Endodermal cell (in vitro differentiated cells): Measurements from ENCODE around the gene SLC26A6. TPM values are rescaled to one million over a fixed set of nuclear protein-coding genes. Genes with fewer than 3 reads are reported as not detected.

Experiments
- DNase-seq: peaks from one replicate; pipeline ENCODE4 v3.0.0-alpha.2; 2017
- H3K27ac ChIP-seq: 2 replicates; pipeline ENCODE4 v1.5.1; 2013; ENCODE audit warnings: mild to moderate bottlenecking, low read depth, low read length, moderate library complexity
- H3K27me3 ChIP-seq: 2 replicates; pipeline ENCODE4 v1.6.1; 2013; ENCODE audit warnings: mild to moderate bottlenecking, low read length, moderate library complexity; ENCODE audit not compliant: insufficient read depth, control insufficient read depth, poor library complexity, severe bottlenecking
- H3K36me3 ChIP-seq: 2 replicates; pipeline ENCODE4 v1.7.0; 2013; ENCODE audit warnings: mild to moderate bottlenecking, low read length, moderate library complexity; ENCODE audit not compliant: control insufficient read depth, insufficient read depth
- H3K4me1 ChIP-seq: one replicate; pipeline ENCODE4 v1.7.0; 2013; ENCODE audit warnings: low read length; ENCODE audit not compliant: control insufficient read depth, insufficient read depth
- H3K4me3 ChIP-seq: 2 replicates; pipeline ENCODE4 v1.5.1; 2013; ENCODE audit warnings: mild to moderate bottlenecking, low read length, moderate library complexity
- H3K9ac ChIP-seq: 2 replicates; pipeline ENCODE4 v1.6.1; 2013; ENCODE audit warnings: mild to moderate bottlenecking, low read length, moderate library complexity; ENCODE audit not compliant: poor library complexity, severe bottlenecking; ENCODE audit errors: extremely low read depth
- H3K9me3 ChIP-seq: 2 replicates; pipeline ENCODE4 v1.6.1; 2013; ENCODE audit warnings: mild to moderate bottlenecking, low read length, moderate library complexity; ENCODE audit not compliant: control insufficient read depth
- H3K27ac Mint-ChIP-seq: 2 replicates; pipeline ENCODE4 v1.8.0; 2020; ENCODE audit warnings: mixed read lengths
- H3K27me3 Mint-ChIP-seq: 2 replicates; pipeline ENCODE4 v1.8.0; 2021; ENCODE audit warnings: mild to moderate bottlenecking, mixed read lengths; ENCODE audit not compliant: insufficient read depth
- H3K36me3 Mint-ChIP-seq: 2 replicates; pipeline ENCODE4 v1.8.0; 2020; ENCODE audit warnings: low read depth, mixed read lengths
- H3K4me1 Mint-ChIP-seq: 2 replicates; pipeline ENCODE4 v1.8.0; 2020; ENCODE audit warnings: mixed read lengths
- H3K4me3 Mint-ChIP-seq: 2 replicates; pipeline ENCODE4 v1.8.0; 2020; ENCODE audit warnings: mild to moderate bottlenecking, moderate library complexity, mixed read lengths
- H3K9me3 Mint-ChIP-seq: 2 replicates; pipeline ENCODE4 v1.8.0; 2020; ENCODE audit warnings: mild to moderate bottlenecking, mixed read lengths
- CTCF ChIP-seq: fragments of 200-600 bp; sonication (generic); conservative IDR thresholded peaks from 2 replicates; pipeline ENCODE4 v1.5.0; 2021; ENCODE audit warnings: antibody characterized with exemption, mild to moderate bottlenecking
- WGBS, 2 experiments: methylation state at CpG; one replicate each; pipeline versions ENCODE4 v1.1.5 to v1.1.7; 2013; ENCODE audit warnings: missing lambda C conversion rate in 2 of 2, mixed read lengths in 1 of 2; ENCODE audit not compliant: insufficient coverage in 1 of 2, insufficient read length in 1 of 2; 5-methylcytosine and 5-hydroxymethylcytosine counted together
- total RNA-seq, 2 donors: library from RNA; stranded (reverse); fragmentation: NEBNext Ultra II Directional in 1 of 2; extraction: Animal tissue kit (Norgen Biotek cat#: 25700) in 1 of 2; gene quantifications; 2 replicates in 1 of 2; 3 replicates in 1 of 2; pipeline ENCODE4 v1.2.1, GENCODE V29; 2021

Gene SLC26A6
- total RNA-seq, 2 donors from 2014 or later = 65.1 to 75.6 TPM

DNA sequence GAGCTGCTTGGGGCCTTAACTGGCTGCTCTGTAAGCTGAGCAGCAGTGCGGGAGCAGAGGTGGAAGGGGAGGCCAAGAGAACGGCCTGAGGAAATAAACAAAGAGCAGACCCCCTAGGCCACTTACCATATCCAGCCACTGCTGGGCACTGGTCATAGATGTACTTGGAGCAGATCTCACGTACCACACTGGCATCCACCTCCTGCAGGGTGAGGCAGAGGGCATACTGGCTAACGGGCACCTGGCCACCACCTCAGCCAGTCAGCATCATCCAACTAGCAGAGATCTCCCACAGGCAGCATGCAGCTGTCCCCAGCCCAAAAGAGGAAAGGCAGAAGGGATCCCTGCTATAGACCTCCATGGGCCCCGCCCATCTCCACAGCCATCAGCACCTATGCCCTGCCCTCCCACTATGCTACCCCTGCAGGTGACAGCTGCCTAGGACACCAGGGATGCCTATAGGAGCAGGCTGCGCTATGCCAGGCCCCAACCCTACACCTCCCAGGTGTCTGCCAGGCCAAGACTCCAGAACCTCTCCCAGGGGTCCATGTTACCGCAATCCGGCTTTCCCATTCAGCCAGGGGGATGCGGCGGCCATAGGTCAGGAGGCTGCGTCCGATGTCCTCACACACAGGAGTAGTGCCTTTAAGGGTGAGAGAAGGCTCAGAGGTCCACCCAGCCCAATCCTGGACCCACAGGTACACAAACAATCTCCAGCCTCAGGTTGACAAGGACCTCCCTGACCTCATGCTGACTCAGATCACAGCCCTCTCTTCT, 35.6 kb downstream of the SLC26A6 start:
- Histone ChIP-seq H3K36me3 (peaks cover 57% of the 10 kb centered on the region), H3K27ac (no peak overlapping the region), H3K4me1 (no peaks in the 10 kb centered on the region), H3K27me3 (peaks cover 4% of the 10 kb centered on the region), H3K9ac (no peak overlapping the region), H3K4me3 (no peak overlapping the region), H3K9me3 (no peaks in the 10 kb centered on the region)
- H3K36me3 Mint-ChIP-seq = peaks cover 61% of the 10 kb centered on the region
- no peak for TF ChIP-seq CTCF
- WGBS, 2 experiments = 96 to 100% methylated on average over 3 to 12 of the region's 12 CpGs
- H3K4me3 Mint-ChIP-seq = no peak overlapping the region
- no peaks in the 10 kb centered on the region for H3K9me3 Mint-ChIP-seq
- peaks cover 9% of the 10 kb centered on the region for H3K4me1 Mint-ChIP-seq
- H3K27me3 Mint-ChIP-seq = peaks cover 3% of the 10 kb centered on the region
- no peak for DNase-seq
- H3K27ac Mint-ChIP-seq = no peak overlapping the region

DNA sequence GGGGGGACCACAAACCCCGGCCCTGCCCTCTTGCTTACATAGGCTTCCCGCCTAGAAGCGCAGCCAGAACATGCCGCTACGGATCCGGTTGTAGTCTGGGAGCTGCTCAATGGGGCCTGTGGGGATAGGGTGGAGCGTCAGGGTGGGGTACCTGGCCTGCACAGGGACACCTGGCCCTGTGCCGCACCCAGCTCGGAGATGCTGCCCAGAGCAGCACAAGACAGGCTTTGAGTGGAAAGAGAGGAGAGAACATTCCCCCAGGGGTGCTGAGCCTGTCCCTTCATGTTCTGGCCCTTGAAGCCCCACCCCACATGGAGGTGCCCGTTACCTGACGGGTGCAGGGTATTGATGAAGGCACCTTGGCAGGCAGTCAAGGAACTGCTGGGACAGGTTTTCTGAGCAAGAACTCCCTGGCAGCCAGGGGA, 36.2 kb downstream of the SLC26A6 start:
- Mint-ChIP-seq H3K4me3 (no peak overlapping the region), H3K27ac (no peak overlapping the region), H3K36me3 (peaks cover 55% of the 10 kb centered on the region), H3K4me1 (peaks cover 13% of the 10 kb centered on the region), H3K9me3 (no peaks in the 10 kb centered on the region), H3K27me3 (peaks cover 9% of the 10 kb centered on the region)
- H3K27me3 ChIP-seq = peaks cover 10% of the 10 kb centered on the region
- H3K9me3 ChIP-seq = no peaks in the 10 kb centered on the region
- no peak overlapping the region for H3K4me3 ChIP-seq
- H3K36me3 ChIP-seq = peaks cover 51% of the 10 kb centered on the region
- no peaks in the 10 kb centered on the region for H3K4me1 ChIP-seq
- no peak for DNase-seq
- H3K9ac ChIP-seq = no peak overlapping the region
- H3K27ac ChIP-seq = no peak overlapping the region
- WGBS, 2 experiments = 95 to 97% methylated on average over 11 of the region's 11 CpGs
- TF ChIP-seq CTCF = no peak

DNA sequence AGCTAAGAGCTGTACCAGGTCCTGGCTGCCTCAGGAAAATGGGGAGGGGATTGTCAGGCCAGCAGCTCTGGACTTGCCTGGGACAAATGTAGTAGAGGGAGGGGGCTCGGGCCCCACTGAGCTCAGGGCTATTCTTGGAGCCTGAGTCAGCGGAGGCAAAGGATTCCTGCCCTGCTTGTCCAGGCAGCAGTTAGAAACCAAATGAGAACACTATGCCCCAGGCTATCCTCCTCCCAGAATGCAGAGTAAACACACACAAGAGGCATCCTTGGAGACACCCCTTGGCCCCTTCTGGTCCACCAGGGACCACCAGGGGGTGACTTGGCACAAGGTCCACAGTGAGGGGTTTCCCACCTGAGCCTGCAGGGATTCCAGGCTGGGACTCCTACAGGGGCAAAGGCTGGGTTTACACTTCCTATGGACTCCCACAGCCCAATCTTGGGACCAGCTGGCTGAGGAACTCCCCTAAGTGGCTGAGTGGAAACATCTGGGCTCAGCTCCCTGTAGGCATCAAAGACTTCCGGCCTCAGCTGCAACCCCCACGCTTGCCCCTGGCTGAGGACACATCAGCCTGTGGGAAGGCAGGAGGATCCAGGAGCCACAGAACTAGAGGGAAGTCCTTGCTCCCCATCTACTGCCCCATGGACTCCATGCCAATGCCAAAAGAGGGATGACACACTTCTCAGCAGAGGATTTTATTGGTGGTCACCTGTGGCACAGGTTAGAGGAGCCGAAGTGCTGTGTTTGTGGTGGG, 36.8 kb downstream of the SLC26A6 start:
- DNase-seq = no peak
- Histone ChIP-seq H3K4me1 (no peaks in the 10 kb centered on the region), H3K27me3 (peaks cover 15% of the 10 kb centered on the region), H3K9me3 (no peaks in the 10 kb centered on the region), H3K4me3 (no peak overlapping the region), H3K27ac (peak overlapping the region; percentile 68), H3K36me3 (peaks cover 45% of the 10 kb centered on the region), H3K9ac (no peak overlapping the region)
- peaks cover 9% of the 10 kb centered on the region for H3K27me3 Mint-ChIP-seq
- H3K36me3 Mint-ChIP-seq = peaks cover 50% of the 10 kb centered on the region
- H3K27ac Mint-ChIP-seq = no peak overlapping the region
- H3K4me1 Mint-ChIP-seq = peaks cover 13% of the 10 kb centered on the region
- no peak overlapping the region for H3K4me3 Mint-ChIP-seq
- no peaks in the 10 kb centered on the region for H3K9me3 Mint-ChIP-seq
- no peak for TF ChIP-seq CTCF
- 88 to 90% methylated on average over 5 of the region's 5 CpGs for WGBS, 2 experiments
